ENCODE data around the gene KRTAP3-1. TPM values are rescaled to one million over a fixed set of nuclear protein-coding genes. Genes with fewer than 3 reads are reported as not detected.

Gene KRTAP3-1
- total RNA-seq, 1 experiment from 2014 or later, result not detected

- TF ChIP-seq, protein P1, sequence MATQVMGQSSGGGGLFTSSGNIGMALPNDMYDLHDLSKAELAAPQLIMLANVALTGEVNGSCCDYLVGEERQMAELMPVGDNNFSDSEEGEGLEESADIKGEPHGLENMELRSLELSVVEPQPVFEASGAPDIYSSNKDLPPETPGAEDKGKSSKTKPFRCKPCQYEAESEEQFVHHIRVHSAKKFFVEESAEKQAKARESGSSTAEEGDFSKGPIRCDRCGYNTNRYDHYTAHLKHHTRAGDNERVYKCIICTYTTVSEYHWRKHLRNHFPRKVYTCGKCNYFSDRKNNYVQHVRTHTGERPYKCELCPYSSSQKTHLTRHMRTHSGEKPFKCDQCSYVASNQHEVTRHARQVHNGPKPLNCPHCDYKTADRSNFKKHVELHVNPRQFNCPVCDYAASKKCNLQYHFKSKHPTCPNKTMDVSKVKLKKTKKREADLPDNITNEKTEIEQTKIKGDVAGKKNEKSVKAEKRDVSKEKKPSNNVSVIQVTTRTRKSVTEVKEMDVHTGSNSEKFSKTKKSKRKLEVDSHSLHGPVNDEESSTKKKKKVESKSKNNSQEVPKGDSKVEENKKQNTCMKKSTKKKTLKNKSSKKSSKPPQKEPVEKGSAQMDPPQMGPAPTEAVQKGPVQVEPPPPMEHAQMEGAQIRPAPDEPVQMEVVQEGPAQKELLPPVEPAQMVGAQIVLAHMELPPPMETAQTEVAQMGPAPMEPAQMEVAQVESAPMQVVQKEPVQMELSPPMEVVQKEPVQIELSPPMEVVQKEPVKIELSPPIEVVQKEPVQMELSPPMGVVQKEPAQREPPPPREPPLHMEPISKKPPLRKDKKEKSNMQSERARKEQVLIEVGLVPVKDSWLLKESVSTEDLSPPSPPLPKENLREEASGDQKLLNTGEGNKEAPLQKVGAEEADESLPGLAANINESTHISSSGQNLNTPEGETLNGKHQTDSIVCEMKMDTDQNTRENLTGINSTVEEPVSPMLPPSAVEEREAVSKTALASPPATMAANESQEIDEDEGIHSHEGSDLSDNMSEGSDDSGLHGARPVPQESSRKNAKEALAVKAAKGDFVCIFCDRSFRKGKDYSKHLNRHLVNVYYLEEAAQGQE (IDR thresholded peaks at IDR 0.05; ENCODE audit: low read depth), result no peak
- TF ChIP-seq ATF3 (IDR thresholded peaks at IDR 0.05), result no peak
- TF ChIP-seq EGR1 (IDR thresholded peaks at IDR 0.05; ENCODE audit: low read depth), result no peak
- TF ChIP-seq ZBTB33 (IDR thresholded peaks at IDR 0.05; ENCODE audit: extremely low read depth, insufficient replicate concordance, low read length), result no peak
- no peak for TF ChIP-seq ZNF274 (IDR thresholded peaks at IDR 0.05; ENCODE audit: low read depth, low read length)
- TF ChIP-seq TCF7L2 (IDR thresholded peaks at IDR 0.05; ENCODE audit: borderline replicate concordance, extremely low read depth, insufficient read depth, insufficient read length), result no peak
- TF ChIP-seq CEBPB (IDR thresholded peaks at IDR 0.05; ENCODE audit: low read depth), result no peak
- no peak for TF ChIP-seq YY1 (IDR thresholded peaks at IDR 0.05; ENCODE audit: extremely low read depth, insufficient replicate concordance, low read depth, low read length)
These were observed 46.8 kb downstream of the KRTAP3-1 start (continued) for GRCh38 chr17:40962059-40962561.
